ENCODE results near the gene ZNF385B.
"Not testable (repeated sequence)": the region's sequence is repeated elsewhere in the genome, so short reads cannot be mapped to it uniquely, and the experiment has no call there.

ZNF385B gene

DNA sequence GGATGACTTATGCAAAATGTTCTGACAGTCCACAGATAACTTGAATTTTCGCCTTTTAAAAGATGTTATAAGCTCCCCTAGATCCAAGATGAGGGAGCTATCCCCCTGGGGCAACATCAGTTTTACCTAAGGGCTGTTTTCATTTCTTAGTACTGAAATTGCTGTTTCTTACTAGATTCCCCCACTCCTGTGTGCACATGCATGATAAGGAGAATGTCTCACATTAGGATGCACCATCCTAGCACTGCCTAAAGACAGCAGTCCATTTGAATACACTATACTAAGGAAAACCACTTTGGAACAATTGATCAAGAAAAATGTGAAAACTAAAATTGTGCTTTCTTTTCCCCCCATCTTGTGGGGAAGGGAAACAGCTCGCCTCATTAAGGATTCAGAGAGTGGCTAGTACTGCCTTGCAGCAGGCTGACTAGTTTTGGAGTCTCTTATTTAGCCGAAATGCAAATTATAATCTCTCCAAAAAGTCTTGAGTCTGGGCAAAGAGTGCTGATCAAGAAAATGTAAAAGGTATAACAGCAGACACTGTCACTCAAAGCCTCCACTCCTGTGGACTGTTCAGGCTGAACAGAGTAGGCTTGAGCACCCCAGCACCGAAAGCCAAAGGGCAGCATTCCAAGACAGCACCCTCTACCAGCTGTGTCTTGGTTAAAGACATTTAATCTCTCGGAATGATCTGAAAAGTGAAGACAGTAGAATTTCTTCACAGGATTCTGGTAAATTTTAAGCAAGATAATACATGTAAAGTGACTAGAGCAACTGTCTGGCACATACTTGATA, 65.0 kb downstream of the ZNF385B start:
- DNase-seq = no peak

DNA sequence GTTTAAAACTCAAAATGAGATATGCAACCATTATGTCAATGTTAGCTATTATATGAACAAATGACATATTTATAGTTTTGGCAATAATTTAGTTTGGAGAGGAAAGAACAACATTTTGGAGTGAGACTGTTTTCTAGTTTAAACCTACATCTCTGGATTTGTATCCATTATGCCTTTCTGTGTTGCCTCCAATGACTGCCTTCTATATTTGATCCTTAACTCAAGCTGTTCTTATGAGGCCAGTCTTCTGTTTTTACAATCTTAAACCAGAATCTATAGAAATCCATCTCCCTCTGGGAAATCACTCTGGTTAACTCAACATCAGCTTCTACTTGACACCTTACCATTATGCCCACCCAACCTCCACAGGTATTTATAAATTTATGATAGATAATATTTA, 67.5 kb downstream of the ZNF385B start:
- no peak for DNase-seq

DNA sequence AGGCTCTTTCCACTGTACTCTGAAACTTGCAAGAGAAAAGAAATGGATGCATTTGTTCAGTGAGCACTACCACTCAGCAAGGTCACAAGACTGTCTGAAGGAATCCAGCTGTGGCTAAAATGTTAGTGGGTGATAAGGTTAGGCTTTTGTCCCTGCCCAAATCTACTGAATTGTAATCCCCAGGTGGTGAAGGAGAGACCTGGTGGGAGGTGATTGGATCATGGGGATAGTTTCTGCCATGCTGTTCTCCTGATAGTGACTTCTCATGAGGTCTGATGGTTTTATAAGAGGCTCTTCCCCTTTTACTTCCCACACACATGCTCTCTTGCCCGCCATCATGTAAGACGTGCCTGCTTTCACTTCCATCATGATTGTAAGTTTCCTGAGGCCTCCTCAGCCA, 68.2 kb downstream of the ZNF385B start:
- no peak for DNase-seq

DNA sequence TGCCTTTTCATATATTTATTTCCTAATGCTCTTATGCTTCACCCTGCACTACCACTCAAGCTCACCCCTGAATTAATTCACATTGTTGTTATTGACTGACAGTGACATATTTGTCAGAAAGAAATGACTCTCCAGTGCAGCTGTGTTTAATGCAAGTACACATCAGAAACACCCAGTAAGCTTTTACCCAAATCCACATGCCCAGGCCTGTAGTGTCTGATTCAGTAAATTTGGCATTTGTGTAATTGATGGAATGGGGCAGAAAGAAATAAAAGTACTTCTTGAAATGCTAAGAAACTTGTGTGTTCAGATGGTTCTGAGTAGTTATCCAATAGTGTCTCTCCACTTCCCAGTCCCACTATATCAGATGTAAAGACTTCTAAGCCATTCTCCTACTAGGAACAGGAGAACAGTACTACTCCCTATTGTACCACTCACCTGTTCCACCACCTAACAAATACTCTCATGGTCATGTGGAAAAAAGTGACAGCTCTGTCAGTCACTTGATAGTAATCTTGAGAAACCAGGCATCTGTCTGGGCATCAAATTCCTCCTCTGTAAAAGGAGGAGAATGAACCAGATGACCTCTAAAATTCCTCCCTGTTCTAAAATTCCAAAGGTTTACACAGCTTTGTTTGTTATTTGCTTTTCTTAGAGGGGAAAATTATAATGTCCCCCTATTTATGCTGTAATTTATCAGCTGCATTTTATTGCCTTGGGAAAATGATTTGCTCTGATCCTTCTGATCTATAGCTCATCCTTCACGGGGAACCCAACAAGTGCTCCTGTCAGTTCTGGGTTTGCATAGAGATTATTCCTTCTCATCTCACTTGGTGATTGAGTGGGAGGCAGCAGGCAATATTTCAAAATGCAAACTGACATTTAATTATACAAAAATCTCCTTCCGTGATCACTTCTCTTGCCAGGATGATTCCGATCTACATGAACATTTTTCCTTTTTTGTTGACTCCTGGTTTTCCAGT, 70.9 kb downstream of the ZNF385B start:
- no peak for DNase-seq

DNA sequence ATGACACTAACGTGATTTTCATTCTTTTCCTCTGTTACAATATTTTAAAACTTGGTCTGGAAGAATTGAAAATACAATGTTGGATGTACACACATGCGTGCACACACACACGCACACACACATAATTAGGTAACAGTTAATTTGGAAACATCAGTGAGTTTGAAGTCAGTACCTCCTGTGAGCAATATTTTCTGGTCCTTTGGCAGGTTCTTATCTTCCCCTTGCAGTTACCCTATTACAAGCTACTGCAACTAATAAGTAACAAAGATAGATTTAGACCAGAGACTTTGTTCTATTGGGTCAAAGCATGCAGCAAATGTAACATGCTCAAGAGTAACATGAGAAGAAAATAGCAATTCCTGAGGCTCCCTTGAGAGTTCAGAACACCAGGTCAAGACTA, 73.3 kb downstream of the ZNF385B start:
- no peak for DNase-seq

DNA sequence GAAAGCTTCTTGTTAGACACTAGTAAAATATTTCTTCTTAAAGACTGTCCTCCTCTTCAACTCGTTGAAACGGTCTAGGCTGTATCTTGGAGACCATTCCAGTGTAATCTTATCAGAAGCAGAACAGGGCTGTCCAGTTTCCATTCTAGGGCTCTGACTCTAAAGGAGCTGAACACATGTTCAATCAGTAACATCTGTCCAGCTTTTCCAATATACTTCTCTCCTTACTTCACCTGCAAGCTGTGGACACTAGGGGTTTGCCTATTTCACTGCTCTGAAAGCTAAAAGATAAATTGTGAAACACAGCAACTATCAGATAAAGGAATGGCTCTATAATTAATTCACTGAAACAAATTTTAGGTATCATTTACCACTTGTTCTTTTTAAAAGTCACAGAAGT, 73.8 kb downstream of the ZNF385B start:
- no peak for DNase-seq

DNA sequence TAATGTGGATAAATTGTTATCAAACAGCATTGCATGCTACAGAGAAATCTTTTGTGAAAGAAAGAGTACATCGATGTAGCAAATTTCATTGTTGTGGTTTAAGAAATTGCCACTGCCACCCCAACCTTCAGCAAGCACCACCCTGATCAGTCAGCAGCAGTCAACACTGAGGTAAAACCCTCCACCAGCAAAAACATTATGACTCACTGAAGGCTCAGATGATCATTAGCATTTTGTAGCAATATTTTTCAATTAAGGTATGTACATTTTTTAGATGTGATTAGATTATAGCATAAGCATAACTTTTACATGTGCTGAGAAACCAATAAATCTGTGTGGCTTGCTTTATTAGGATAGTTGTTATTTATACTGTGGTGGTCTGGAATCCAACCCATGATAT, 75.5 kb downstream of the ZNF385B start:
- DNase-seq = no peak

DNA sequence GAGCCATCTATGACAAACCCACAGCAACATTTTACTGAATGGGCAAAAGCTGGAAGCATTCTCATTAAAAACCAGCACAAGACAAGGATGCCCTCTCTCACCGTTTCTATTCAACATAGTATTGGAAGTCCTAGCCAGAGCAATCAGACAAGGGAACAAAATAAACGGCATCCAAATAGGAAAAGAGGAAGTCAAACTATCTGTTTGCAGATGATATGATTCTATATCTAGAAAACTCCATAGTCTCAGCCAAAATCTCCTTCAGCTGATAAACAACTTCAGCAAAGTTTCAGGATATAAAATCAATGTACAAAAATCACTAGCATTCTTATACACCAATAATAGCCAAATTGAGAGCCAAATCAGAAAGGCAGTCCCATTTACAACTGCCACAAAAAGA, 79.1 kb downstream of the ZNF385B start:
- not testable (repeated sequence) for DNase-seq

DNA sequence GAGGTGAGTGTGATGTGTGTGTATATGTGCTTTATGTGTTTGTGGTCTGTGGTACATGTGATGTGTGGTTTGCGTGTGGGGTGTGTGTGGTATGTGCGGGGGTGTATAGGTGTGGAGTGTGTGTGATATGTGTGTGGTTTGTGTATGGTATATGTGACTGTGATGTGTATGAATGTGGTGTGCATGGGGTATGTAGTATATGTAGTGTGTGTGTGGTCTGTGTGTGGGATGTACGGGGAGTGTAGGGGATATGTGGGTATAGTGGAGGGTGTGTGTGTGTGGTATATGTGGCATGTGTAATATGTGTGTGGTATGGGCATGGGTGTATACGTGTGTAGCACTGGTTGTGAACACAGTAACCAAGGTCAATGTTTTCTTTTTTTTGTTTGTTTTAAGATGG, 87.4 kb downstream of the ZNF385B start:
- DNase-seq = no peak

DNA sequence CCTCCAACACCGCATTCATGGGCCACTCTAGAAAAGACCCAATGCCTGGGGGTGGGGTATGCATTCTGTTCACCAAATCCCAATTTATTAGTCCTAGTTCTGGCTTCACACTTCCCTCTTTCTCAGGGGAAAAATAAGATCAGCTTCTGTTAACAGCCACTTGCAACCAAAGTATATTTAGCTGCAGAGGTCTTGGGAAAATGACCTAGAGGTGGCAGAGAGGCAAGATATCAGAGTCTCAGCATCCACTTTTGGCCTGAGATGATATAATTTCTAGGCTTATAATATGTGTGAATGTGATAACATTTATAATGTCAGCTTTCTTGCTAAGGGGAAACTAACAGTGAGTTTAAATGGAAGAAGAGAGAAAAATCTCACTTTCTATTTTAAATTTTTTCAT, 89.1 kb downstream of the ZNF385B start:
- no peak for DNase-seq

DNA sequence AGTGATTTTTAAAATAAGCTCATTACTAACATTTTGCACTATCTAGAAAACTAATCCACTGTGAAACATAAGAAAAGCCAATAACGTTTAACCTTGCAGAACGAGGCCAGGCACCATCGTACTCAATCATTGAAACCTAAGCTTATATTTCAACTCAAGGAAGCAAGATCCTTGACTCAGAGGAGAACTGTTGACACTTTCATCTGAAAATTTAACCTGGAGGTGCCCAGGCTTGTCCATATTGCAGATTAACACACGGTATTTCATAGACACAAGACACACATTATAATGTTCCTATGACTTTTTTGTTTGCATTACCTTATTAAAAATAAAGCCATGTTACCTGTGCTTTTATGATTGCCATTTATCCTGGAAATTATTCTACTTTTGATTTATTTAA, 89.6 kb downstream of the ZNF385B start:
- DNase-seq = no peak

DNA sequence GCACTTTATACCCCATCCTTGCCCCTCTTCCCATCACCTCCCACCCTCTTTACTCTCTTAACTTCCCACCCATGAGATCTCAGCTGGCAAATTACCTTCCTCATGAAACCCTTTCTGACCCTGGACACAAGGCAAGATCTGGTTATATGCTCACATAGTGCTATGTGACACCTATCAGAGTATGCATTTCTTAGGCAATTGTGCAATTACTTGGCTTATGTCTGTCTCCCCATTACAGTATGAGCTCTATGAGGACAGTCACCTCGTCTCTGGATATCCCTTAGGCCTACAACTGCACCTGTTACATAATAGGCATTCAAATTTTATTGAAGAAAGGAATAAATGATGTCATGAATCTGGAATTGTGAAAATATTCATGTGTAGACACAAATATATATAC, 91.4 kb downstream of the ZNF385B start:
- DNase-seq = no peak

DNA sequence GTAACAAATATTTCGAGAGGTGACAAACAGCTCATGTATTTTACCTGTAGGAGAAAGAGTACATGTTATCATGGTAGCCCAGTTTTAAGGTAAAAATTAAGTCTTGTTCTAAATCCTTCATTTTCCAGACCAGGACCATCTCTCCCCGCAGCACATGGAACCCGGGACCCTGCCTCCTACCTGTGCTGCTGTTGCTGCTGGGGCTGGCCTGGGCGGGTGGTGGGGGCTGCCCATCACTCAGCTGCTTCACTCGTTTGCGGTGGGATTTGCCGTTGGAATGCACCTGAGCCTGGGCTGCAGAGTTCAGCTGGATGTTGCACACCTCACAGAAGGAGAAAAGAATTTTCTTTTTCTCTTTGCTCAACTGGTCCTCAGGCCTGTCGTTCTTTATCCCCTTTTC, 92.1 kb downstream of the ZNF385B start:
- no peak for DNase-seq

DNA sequence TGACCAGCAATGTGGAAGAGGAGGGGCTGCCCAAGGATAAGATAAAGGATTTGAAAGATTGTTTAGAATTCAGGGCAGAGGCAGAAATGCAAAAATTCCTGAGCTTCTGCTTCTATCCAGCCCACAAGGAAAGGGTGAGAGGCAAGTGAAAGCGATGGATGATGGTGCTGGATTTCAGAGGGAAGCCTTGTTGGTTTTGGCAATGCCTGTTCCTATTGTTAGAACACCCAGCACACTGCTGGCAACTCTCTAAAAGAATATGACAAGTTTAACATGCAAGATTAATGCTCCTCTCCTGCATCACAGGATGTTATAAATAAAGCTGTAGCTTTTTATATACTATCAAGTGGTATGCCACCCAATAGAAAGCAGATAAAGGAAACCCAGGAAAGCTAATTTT, 92.6 kb downstream of the ZNF385B start:
- no peak for DNase-seq

DNA sequence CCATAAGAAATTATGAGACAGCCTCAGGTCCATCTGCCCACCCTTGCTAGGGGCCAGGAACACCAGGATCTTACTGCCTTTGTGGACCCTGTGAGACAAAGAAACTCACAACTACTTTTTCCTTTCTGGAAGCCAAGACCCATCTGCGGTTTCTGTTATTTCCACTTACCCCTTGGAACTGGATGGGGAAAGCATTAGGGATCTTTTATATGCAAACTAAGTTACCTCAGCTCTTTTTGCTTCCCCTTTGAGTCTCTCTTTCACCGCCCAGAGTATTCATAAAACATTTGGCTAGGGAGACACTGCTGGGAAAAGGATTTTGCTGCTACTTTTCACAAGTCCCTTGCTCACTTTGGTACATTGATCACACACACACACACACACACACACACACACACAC, 95.7 kb downstream of the ZNF385B start:
- DNase-seq = no peak

DNA sequence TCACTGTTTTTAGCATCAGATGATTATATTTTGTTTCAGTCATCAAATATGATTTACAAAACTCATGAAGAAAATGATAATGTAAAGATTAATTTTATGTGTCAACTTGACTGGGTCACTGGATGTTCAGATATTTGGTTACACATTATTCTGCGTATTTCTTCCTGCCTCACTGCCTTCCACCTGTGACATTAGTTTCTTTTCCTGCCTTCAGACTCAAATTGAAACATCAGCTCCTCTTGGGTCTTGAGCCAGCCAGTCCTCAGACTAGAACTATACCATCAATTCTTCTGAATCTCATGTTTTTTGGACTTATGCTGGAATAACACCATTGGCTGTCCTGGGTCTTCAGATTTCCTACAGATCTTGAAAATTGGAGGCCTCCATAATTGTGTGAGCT, 96.7 kb downstream of the ZNF385B start:
- no peak for DNase-seq

DNA sequence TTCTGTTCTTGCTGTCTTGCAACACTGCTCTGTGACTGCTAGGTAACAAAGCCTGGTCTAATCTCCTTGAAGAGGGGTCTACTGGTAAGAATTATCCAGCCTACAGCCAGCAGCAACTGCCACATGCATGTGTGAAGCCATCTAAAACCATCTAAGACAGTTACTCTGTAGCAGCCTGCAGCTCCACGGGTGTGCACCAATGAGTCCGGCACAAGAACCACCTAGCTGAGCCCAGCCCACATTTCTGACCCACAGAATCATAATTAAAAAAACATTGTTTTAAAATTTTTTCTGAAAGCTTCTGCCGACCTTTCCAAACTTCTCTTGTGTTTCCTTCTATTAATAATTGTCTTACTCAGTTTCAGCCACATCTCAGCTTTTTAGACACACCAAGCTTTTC, 102.8 kb downstream of the ZNF385B start:
- no peak for DNase-seq

DNA sequence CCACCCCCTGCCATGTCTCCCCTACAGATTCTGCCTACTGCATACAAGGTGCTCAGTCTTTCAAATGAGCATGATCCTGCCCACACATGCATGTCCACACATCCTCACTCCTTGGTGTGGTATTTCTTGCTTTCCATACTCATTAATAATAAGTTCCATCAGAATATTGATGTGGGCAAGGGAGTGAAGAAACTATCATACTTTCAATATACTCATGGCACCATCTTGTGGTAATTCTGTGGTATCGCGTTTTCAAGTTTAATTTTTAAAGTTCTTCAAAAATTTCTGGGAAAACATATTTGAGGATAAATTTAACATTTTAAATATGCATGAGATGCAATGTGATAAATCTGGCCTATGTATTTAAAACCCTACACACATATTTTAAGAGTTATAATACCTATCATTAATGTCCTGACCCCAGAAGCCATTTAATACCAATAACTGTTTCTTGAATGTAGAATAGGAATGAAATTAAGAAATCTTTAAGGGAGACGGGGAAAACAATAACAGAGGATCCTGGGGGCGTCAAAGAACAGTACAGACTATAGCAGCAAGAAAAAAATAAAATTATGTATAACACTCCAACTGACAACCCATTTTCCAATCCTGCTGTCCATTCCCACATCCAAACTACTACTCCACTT, 110.1 kb downstream of the ZNF385B start:
- DNase-seq = no peak

DNA sequence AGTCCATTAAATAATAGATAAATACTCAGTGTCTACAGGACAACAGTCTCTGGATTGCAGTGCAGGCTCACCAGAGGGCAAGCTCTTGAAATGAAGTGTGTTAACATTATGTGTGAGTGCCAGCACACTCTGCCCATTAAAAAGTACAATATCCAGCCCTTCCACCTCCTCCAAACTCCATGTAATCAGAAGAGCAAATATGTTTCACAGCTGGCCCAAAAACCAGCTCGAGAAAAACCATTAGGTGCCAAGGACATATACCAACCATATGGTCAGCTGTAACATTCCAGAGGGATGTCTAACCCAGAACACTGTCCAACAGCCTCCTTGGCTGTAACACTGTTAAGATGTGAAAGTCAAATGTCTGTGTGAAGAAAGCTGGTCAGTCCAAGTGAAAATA, 112.2 kb downstream of the ZNF385B start:
- no peak for DNase-seq

DNA sequence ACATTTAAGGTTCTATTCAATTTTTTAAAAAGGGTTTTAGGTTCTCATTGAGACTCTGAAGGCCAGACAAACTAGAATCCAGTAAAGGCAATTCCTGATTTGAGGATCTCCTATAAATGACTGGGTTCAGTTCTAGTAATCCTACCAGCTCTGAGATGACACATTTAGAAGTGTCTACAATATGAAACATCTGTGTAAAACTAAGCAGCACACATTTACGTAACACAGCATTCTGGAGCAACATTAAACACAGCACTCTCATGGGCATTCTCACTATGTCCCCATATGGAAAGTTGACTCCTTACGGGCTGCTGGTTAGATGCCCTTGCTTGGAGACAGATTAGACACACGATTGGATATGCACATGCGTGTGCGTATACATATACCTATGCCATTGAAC, 114.4 kb downstream of the ZNF385B start:
- DNase-seq = no peak

DNA sequence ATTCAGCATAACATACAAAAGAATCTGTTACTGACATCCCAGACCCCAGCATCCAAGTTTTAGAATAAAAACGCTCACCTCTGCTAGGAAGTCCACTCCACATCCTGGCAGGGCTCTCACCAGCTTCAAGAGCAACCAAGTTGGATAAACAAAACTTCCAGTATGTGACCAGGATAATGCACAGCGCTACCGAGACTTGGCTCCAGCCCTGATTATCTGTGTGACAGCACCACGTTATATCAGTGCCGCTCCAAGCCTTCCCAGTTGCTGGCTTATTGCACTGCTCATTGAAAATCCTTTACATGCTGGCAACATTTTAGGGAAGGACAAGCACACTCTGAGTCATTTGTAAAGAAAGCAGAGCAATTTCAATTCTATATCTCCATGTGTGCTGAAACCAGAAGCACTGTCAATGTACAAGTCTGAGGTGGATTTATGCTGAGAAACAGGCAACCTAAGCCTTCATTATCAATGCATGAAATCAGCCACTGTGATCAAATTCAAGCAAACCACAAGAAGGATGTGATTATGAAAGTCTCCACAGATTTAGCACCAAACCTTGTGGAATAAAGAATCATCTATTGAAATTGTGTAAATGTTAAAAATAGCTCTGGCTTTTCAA, 115.7 kb downstream of the ZNF385B start:
- DNase-seq = no peak

DNA sequence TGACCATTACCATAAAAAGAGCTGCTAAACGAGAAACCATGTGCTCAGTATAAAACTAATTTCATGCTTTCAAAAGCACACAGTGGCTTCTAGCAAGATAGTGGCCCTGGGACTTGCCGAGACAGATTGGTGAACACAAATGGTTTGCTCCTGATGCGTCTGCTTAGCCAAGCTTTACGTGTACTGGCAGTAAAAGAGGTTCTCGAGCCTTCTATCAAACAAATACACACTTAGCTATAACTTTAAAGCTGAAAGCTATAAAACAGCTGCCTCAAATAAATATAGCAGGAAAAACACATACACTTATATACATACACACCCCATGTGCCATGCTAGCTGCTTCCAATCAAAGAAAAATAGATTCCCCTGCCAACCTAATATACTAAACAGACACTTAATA, 117.0 kb downstream of the ZNF385B start:
- DNase-seq = no peak

DNA sequence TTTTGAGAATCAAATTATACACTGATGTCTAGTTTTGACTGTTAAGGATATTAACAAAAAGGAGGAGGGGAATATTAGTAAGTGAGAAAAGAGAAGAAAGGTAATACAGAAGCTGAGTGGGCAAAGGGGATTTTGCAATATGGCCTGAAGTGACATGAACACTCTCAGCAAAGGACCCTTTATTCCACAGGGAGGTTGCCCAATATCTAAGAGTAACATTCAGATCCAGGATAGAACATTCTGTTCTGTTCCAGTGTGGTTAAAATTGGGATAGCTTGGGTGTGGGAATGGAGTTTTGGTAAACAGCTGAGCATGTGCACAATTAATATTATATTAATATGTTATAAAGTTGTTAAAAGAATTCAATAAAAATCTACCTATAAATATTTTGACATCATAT, 120.1 kb downstream of the ZNF385B start:
- DNase-seq = no peak
